Central memory CD8-positive, alpha-beta T cell (primary cell): ENCODE results near the gene NSUN7.
A peak's percentile ranks its signal among the peaks of the same experiment; 100 is the strongest.

Source experiments
- ATAC-seq: fragments of 150-1000 bp; cut with Tn5 transposase; replicated peaks from 2 replicates; pipeline ENCODE4 v1.10.0; 2022; ENCODE audit warnings: mild to moderate bottlenecking, moderate FRiP score, moderate number of reproducible peaks; ENCODE audit not compliant: poor library complexity, severe bottlenecking; ENCODE audit errors: extremely low read depth
- DNase-seq, 2 donors: peaks; one replicate each; pipeline ENCODE4 v3.0.0; 2021; ENCODE audit warnings: low spot score in 2 of 2
- H3K27ac Mint-ChIP-seq: one replicate; pipeline ENCODE4 v1.8.0; 2022; ENCODE audit warnings: low read depth, mild to moderate bottlenecking, moderate library complexity, mixed read lengths
- H3K27me3 Mint-ChIP-seq: one replicate; pipeline ENCODE4 v1.8.0; 2022; ENCODE audit warnings: mixed read lengths
- H3K36me3 Mint-ChIP-seq: one replicate; pipeline ENCODE4 v1.8.0; 2022; ENCODE audit warnings: mild to moderate bottlenecking, moderate library complexity, mixed read lengths; ENCODE audit not compliant: insufficient read depth
- H3K4me1 Mint-ChIP-seq: one replicate; pipeline ENCODE4 v1.8.0; 2022; ENCODE audit warnings: mixed read lengths
- H3K4me3 Mint-ChIP-seq: one replicate; pipeline ENCODE4 v1.8.0; 2022; ENCODE audit warnings: mild to moderate bottlenecking, moderate library complexity, mixed read lengths
- H3K9me3 Mint-ChIP-seq: one replicate; pipeline ENCODE4 v1.8.0; 2022; ENCODE audit warnings: mixed read lengths

NSUN7 gene

GRCh38 chr4:40829586-40829985 lies 79.8 kb downstream of the NSUN7 start:
- H3K27me3 Mint-ChIP-seq, result peaks cover 42% of the 10 kb centered on the region
- no peaks in the 10 kb centered on the region for H3K36me3 Mint-ChIP-seq
- no peaks in the 10 kb centered on the region for H3K4me1 Mint-ChIP-seq
- no peak overlapping the region for H3K27ac Mint-ChIP-seq
- H3K9me3 Mint-ChIP-seq, result no peaks in the 10 kb centered on the region
- no peak for ATAC-seq
- DNase-seq, result no peak
- no peak overlapping the region for H3K4me3 Mint-ChIP-seq

GRCh38 chr4:40831146-40831907 lies 81.6 kb downstream of the NSUN7 start:
- Mint-ChIP-seq H3K4me3 (no peak overlapping the region), H3K36me3 (no peaks in the 10 kb centered on the region), H3K27ac (no peak overlapping the region), H3K9me3 (no peaks in the 10 kb centered on the region), H3K4me1 (no peaks in the 10 kb centered on the region), H3K27me3 (peaks cover 42% of the 10 kb centered on the region)
- DNase-seq (no peak), ATAC-seq (no peak)

GRCh38 chr4:40832175-40832574 lies 82.4 kb downstream of the NSUN7 start:
- Mint-ChIP-seq H3K4me3 (no peak overlapping the region), H3K27me3 (peaks cover 42% of the 10 kb centered on the region), H3K36me3 (no peaks in the 10 kb centered on the region), H3K4me1 (no peaks in the 10 kb centered on the region), H3K9me3 (no peaks in the 10 kb centered on the region), H3K27ac (no peak overlapping the region)
- ATAC-seq, result no peak
- DNase-seq, result no peak

GRCh38 chr4:40833212-40833611 lies 83.5 kb downstream of the NSUN7 start:
- DNase-seq (no peak), ATAC-seq (no peak)
- Mint-ChIP-seq H3K9me3 (no peaks in the 10 kb centered on the region), H3K27ac (no peak overlapping the region), H3K36me3 (no peaks in the 10 kb centered on the region), H3K4me3 (no peak overlapping the region), H3K27me3 (peaks cover 37% of the 10 kb centered on the region), H3K4me1 (no peaks in the 10 kb centered on the region)

- Mint-ChIP-seq H3K27me3 (peaks cover 26% of the 10 kb centered on the region), H3K4me3 (no peak overlapping the region), H3K4me1 (peaks cover 6% of the 10 kb centered on the region), H3K27ac (no peak overlapping the region), H3K36me3 (no peaks in the 10 kb centered on the region), H3K9me3 (no peaks in the 10 kb centered on the region)
- ATAC-seq (no peak), DNase-seq (no peak)
Observed at GRCh38 chr4:40837094-40837870, 87.5 kb downstream of the NSUN7 start.

GRCh38 chr4:40838742-40839141 lies 89.0 kb downstream of the NSUN7 start:
- no peak for DNase-seq
- Mint-ChIP-seq H3K4me3 (no peak overlapping the region), H3K36me3 (no peaks in the 10 kb centered on the region), H3K27ac (no peak overlapping the region), H3K9me3 (no peaks in the 10 kb centered on the region), H3K4me1 (peaks cover 6% of the 10 kb centered on the region), H3K27me3 (peaks cover 21% of the 10 kb centered on the region)
- no peak for ATAC-seq

- Mint-ChIP-seq H3K9me3 (no peaks in the 10 kb centered on the region), H3K36me3 (no peaks in the 10 kb centered on the region), H3K27ac (no peak overlapping the region), H3K4me3 (no peak overlapping the region), H3K27me3 (peaks cover 21% of the 10 kb centered on the region), H3K4me1 (peaks cover 6% of the 10 kb centered on the region)
- ATAC-seq (no peak), DNase-seq (no peak)
Observed at GRCh38 chr4:40840255-40840984, 90.7 kb downstream of the NSUN7 start.

- H3K36me3 Mint-ChIP-seq, result no peaks in the 10 kb centered on the region
- H3K4me1 Mint-ChIP-seq, result peaks cover 6% of the 10 kb centered on the region
- peak; percentile 66 for ATAC-seq
- no peak overlapping the region for H3K4me3 Mint-ChIP-seq
- no peak overlapping the region for H3K27ac Mint-ChIP-seq
- H3K27me3 Mint-ChIP-seq, result peaks cover 21% of the 10 kb centered on the region
- DNase-seq, result peak; percentile 23 to 25
- no peaks in the 10 kb centered on the region for H3K9me3 Mint-ChIP-seq
Observed at GRCh38 chr4:40840985-40841571, 91.3 kb downstream of the NSUN7 start.

GRCh38 chr4:40842318-40842717 lies 92.6 kb downstream of the NSUN7 start:
- Mint-ChIP-seq H3K27me3 (peaks cover 22% of the 10 kb centered on the region), H3K27ac (no peak overlapping the region), H3K4me3 (no peak overlapping the region), H3K36me3 (no peaks in the 10 kb centered on the region), H3K4me1 (peaks cover 6% of the 10 kb centered on the region), H3K9me3 (no peaks in the 10 kb centered on the region)
- ATAC-seq (no peak), DNase-seq (no peak)

GRCh38 chr4:40842725-40843423 lies 93.1 kb downstream of the NSUN7 start:
- H3K4me3 Mint-ChIP-seq, result no peak overlapping the region
- peaks cover 28% of the 10 kb centered on the region for H3K27me3 Mint-ChIP-seq
- no peaks in the 10 kb centered on the region for H3K36me3 Mint-ChIP-seq
- ATAC-seq (no peak), DNase-seq (no peak)
- no peaks in the 10 kb centered on the region for H3K9me3 Mint-ChIP-seq
- peaks cover 6% of the 10 kb centered on the region for H3K4me1 Mint-ChIP-seq
- H3K27ac Mint-ChIP-seq, result peak overlapping the region; percentile 13

GRCh38 chr4:40843696-40844095 lies 93.9 kb downstream of the NSUN7 start:
- peaks cover 35% of the 10 kb centered on the region for H3K27me3 Mint-ChIP-seq
- no peaks in the 10 kb centered on the region for H3K9me3 Mint-ChIP-seq
- ATAC-seq (no peak), DNase-seq (no peak)
- no peak overlapping the region for H3K27ac Mint-ChIP-seq
- H3K4me3 Mint-ChIP-seq, result no peak overlapping the region
- H3K36me3 Mint-ChIP-seq, result no peaks in the 10 kb centered on the region
- H3K4me1 Mint-ChIP-seq, result peaks cover 6% of the 10 kb centered on the region

GRCh38 chr4:40844261-40844660 lies 94.5 kb downstream of the NSUN7 start:
- no peak for ATAC-seq
- Mint-ChIP-seq H3K27me3 (peaks cover 35% of the 10 kb centered on the region), H3K27ac (no peak overlapping the region), H3K4me3 (no peak overlapping the region), H3K9me3 (no peaks in the 10 kb centered on the region), H3K4me1 (peaks cover 6% of the 10 kb centered on the region), H3K36me3 (no peaks in the 10 kb centered on the region)
- DNase-seq, result no peak
